Uterus (tissue), 4 donors: ENCODE measurements around the gene DNAAF1. TPM values are rescaled to one million over a fixed set of nuclear protein-coding genes. Genes with fewer than 3 reads are reported as not detected.

Source experiments
- DNase-seq, 2 donors: peaks; one replicate each; pipeline ENCODE4 v3.0.0-alpha.2; 2019 to 2020
- H3K27ac ChIP-seq, 2 donors: fragments of 200-600 bp; sonication (generic); 1 replicate in 1 of 2; 2 replicates in 1 of 2; pipeline ENCODE4 v1.5.1; 2016 to 2018
- H3K27me3 ChIP-seq, 2 donors: fragments of 200-600 bp; sonication (generic); one replicate each; pipeline ENCODE4 v1.5.1; 2018 to 2019; ENCODE audit warnings: control low read depth in 1 of 2
- H3K36me3 ChIP-seq, 2 donors: fragments of 200-600 bp; sonication (generic); one replicate each; pipeline ENCODE4 v1.5.1; 2019; ENCODE audit warnings: control low read depth in 1 of 2
- H3K4me1 ChIP-seq, 2 donors: fragments of 200-600 bp; sonication (generic); one replicate each; pipeline ENCODE4 v1.5.1; 2018 to 2019; ENCODE audit warnings: control low read depth in 1 of 2
- H3K4me3 ChIP-seq, 2 donors: fragments of 200-600 bp; sonication (generic); 1 replicate in 1 of 2; 2 replicates in 1 of 2; pipeline ENCODE4 v1.5.1; 2018 to 2019; ENCODE audit warnings: mild to moderate bottlenecking in 1 of 2
- H3K9me3 ChIP-seq, 2 donors: fragments of 200-600 bp; sonication (generic); one replicate each; pipeline ENCODE4 v1.5.1; 2019; ENCODE audit warnings: control low read depth in 1 of 2
- CTCF ChIP-seq, 4 experiments: fragments of 200-600 bp in 2 of 4; fragments of 450-650 bp in 2 of 4; sonication (generic) in 2 of 4; IDR thresholded peaks; one replicate each; pipeline ENCODE4 v1.5.1; 2016 to 2019; ENCODE audit warnings: antibody characterized with exemption in 4 of 4, mild to moderate bottlenecking in 2 of 4, moderate library complexity in 1 of 4
- POLR2A ChIP-seq, 2 donors: fragments of 450-650 bp; IDR thresholded peaks; one replicate each; pipeline ENCODE4 v1.6.1; 2016; ENCODE audit warnings: antibody characterized with exemption in 2 of 2, mild to moderate bottlenecking in 1 of 2, moderate library complexity in 1 of 2
- intact Hi-C: fragments of 100-400 bp; cut with DNase I; formaldehyde crosslinking; loops from one replicate; pipeline ENCODE4 v1.15.1; 2023; ENCODE audit warnings: low total_unique reads
- total RNA-seq, 4 donors: library from RNA; depleted of rRNA in 3 of 4; stranded (reverse); fragments of >200 nt in 3 of 4; gene quantifications; one replicate each; pipeline versions ENCODE4 v1.1.0 to v1.2.4, GENCODE V29; 2014 to 2023
- donor health status: DM: yes; HTN: yes; CAD: no.

The DNAAF1 gene
- total RNA-seq, 4 donors from 2014 or later, result 0.77 to 8.2 (median 2.7) TPM

GRCh38 chr16:84218956-84219355, 73.8 kb downstream of the DNAAF1 start:
- Histone ChIP-seq H3K4me3 (no peak overlapping the region), H3K4me1 (no peaks in the 10 kb centered on the region), H3K9me3 (no peaks in the 10 kb centered on the region), H3K27me3 (no peaks in the 10 kb centered on the region), H3K27ac (no peak overlapping the region), H3K36me3 (no peaks in the 10 kb centered on the region)
- intact Hi-C loops, result no loop called here
- TF ChIP-seq CTCF (IDR thresholded peaks at IDR 0.05), result no peak
- DNase-seq, result no peak

- intact Hi-C loops, result no loop called here
- no peaks in the 10 kb centered on the region for H3K9me3 ChIP-seq
- H3K4me1 ChIP-seq, result no peaks in the 10 kb centered on the region
Measured at GRCh38 chr16:84220851-84221250, 75.7 kb downstream of the DNAAF1 start.

DNA sequence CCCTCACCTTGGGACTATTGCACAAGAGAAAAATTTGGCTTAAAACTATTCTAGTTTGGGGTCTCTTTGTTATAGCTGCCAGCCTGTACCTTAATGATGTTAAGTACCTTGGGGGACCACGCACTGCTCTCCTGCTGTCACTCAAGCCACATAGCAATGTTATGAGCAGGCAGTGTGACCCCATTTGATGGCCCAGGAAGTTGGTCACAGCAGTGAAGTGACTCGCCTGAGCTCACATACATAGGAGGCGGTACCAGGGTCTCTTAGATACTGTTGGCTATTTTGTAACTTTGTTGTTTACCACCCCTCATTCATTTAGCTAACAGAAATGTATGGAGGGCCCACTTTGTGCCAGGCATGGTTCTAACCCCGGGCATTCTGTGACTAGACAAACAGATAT, 78.3 kb downstream of the DNAAF1 start:
- DNase-seq, result no peak
- peaks cover 0 to 4% of the 10 kb centered on the region in 2 donors for H3K4me1 ChIP-seq
- H3K9me3 ChIP-seq, result no peaks in the 10 kb centered on the region
- H3K36me3 ChIP-seq, result no peaks in the 10 kb centered on the region
- H3K4me3 ChIP-seq, result no peak overlapping the region
- intact Hi-C loops, result no loop called here
- TF ChIP-seq CTCF (IDR thresholded peaks at IDR 0.05), result no peak
- no peak for TF ChIP-seq POLR2A (IDR thresholded peaks at IDR 0.05)
- H3K27me3 ChIP-seq, result no peaks in the 10 kb centered on the region
- no peak overlapping the region for H3K27ac ChIP-seq

More at GRCh38 chr16:84220851-84221250, 75.7 kb downstream of the DNAAF1 start:
- H3K27me3 ChIP-seq, result no peaks in the 10 kb centered on the region
- no peak for DNase-seq
- TF ChIP-seq POLR2A (IDR thresholded peaks at IDR 0.05) (no peak), CTCF (IDR thresholded peaks at IDR 0.05) (no peak)
- H3K27ac ChIP-seq, result no peak overlapping the region
- no peaks in the 10 kb centered on the region for H3K36me3 ChIP-seq
- no peak overlapping the region for H3K4me3 ChIP-seq

- intact Hi-C loops, result no loop called here
- H3K4me1 ChIP-seq, result peaks cover 0 to 4% of the 10 kb centered on the region in 2 donors
- no peak overlapping the region for H3K27ac ChIP-seq
Measured at GRCh38 chr16:84224554-84224953, 79.4 kb downstream of the DNAAF1 start.

DNA sequence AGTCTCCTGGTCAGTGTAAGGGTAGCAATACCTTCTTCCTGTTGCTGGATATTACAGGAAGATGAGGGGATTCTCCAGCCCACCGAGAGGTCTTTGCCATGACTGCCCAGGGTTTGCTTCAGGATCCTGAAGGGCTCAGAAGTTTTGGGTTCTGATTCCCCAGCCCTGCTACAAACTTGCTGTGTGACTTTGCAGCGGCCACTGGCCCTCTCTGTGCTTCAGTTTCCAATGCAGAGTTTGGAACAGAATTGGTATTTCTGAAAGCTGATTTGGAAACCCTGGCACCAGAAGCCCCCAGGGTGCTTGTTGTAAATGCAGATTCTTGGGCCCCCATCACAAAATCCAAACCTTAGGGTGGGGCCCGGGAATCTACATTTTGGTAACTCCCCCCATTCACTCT, 80.0 kb downstream of the DNAAF1 start:
- Histone ChIP-seq H3K27ac (no peak overlapping the region), H3K36me3 (no peaks in the 10 kb centered on the region), H3K4me1 (peaks cover 0 to 4% of the 10 kb centered on the region in 2 donors), H3K9me3 (no peaks in the 10 kb centered on the region), H3K27me3 (no peaks in the 10 kb centered on the region), H3K4me3 (no peak overlapping the region)
- DNase-seq, result no peak
- no peak for TF ChIP-seq POLR2A (IDR thresholded peaks at IDR 0.05)
- no peak for TF ChIP-seq CTCF (IDR thresholded peaks at IDR 0.05)
- intact Hi-C loops, result no loop called here

More at GRCh38 chr16:84224554-84224953, 79.4 kb downstream of the DNAAF1 start:
- DNase-seq, result no peak
- Histone ChIP-seq H3K36me3 (no peaks in the 10 kb centered on the region), H3K4me3 (no peak overlapping the region), H3K9me3 (no peaks in the 10 kb centered on the region), H3K27me3 (no peaks in the 10 kb centered on the region)
- no peak for TF ChIP-seq CTCF (IDR thresholded peaks at IDR 0.05)
- TF ChIP-seq POLR2A (IDR thresholded peaks at IDR 0.05), result no peak
